Prostate gland (tissue), 2 donors: ENCODE results near the gene RIC8B.

Experiments
- POLR2A ChIP-seq: fragments of 450-650 bp; IDR thresholded peaks from one replicate; pipeline ENCODE4 v1.6.1; 2016; ENCODE audit warnings: antibody characterized with exemption, mild to moderate bottlenecking
- TF ChIP-seq, protein P1 (sequence below), 4 experiments: fragments of 200-600 bp in 2 of 4; fragments of 450-650 bp in 2 of 4; sonication (generic) in 2 of 4; IDR thresholded peaks; 1 replicate in 3 of 4; 2 replicates in 1 of 4; pipeline ENCODE4 v1.5.1; 2016 to 2019; ENCODE audit warnings: antibody characterized with exemption in 4 of 4, mild to moderate bottlenecking in 2 of 4, moderate library complexity in 2 of 4

DNA sequence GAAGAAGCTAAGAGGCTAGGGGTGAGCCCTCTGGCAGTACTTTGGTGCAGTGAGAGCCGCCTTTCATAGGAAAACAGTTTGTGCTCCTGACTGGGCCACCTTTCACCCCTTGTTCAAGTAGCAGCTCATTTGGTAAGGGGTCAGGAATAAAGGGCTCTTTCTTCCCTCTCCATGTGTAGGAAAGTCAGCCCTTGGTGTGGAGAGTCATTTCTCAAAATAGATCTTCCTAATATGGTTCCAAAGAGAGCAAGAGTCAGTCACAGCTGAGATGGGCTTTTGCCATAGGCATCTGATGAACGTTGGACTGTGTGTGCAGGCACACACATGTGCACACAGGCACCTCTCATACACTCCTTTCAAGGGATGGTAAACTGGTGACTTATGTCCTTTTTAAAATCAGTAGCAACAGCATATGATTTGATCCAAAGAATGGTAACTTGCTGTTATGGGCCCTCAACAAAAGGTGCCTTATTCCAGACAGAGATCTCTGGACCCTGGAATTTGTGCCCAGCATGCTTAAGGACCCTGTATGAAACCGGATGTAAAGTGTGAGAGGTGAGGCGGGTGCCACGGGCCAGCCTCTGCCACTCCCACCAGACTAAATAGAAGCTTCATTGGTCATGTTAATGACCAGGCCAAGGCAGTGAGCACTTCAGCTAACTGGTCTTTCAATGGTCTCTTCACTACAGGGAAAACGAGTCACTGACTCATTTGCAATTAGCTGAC, 16.7 kb upstream of the RIC8B start:
- TF ChIP-seq, protein P1, sequence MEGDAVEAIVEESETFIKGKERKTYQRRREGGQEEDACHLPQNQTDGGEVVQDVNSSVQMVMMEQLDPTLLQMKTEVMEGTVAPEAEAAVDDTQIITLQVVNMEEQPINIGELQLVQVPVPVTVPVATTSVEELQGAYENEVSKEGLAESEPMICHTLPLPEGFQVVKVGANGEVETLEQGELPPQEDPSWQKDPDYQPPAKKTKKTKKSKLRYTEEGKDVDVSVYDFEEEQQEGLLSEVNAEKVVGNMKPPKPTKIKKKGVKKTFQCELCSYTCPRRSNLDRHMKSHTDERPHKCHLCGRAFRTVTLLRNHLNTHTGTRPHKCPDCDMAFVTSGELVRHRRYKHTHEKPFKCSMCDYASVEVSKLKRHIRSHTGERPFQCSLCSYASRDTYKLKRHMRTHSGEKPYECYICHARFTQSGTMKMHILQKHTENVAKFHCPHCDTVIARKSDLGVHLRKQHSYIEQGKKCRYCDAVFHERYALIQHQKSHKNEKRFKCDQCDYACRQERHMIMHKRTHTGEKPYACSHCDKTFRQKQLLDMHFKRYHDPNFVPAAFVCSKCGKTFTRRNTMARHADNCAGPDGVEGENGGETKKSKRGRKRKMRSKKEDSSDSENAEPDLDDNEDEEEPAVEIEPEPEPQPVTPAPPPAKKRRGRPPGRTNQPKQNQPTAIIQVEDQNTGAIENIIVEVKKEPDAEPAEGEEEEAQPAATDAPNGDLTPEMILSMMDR (IDR thresholded peaks at IDR 0.05) = no peak
- TF ChIP-seq POLR2A = no peak
